Transverse colon (tissue), 4 donors: ENCODE results near the gene RAB40C.

ENCODE experiments used
- EP300 ChIP-seq: sonication (generic); formaldehyde crosslinking; IDR thresholded peaks from one replicate; pipeline ENCODE4 v1.6.1; 2017; ENCODE audit warnings: antibody characterized with exemption, low read depth
- POLR2AphosphoS5 ChIP-seq, 3 donors: sonication (generic); formaldehyde crosslinking; IDR thresholded peaks; one replicate each; pipeline ENCODE4 v1.6.1; 2016; ENCODE audit warnings: antibody characterized with exemption in 3 of 3
- TF ChIP-seq, protein P1 (sequence below), 5 experiments: fragments of 200-600 bp in 3 of 5; fragments of 450-650 bp in 2 of 5; sonication (generic) in 3 of 5; IDR thresholded peaks; 1 replicate in 2 of 5; 2 replicates in 3 of 5; pipeline ENCODE4 v1.5.1; 2016 to 2017; ENCODE audit warnings: antibody characterized with exemption in 5 of 5, inconsistent platforms in 3 of 5, mild to moderate bottlenecking in 2 of 5, moderate library complexity in 1 of 5

DNA sequence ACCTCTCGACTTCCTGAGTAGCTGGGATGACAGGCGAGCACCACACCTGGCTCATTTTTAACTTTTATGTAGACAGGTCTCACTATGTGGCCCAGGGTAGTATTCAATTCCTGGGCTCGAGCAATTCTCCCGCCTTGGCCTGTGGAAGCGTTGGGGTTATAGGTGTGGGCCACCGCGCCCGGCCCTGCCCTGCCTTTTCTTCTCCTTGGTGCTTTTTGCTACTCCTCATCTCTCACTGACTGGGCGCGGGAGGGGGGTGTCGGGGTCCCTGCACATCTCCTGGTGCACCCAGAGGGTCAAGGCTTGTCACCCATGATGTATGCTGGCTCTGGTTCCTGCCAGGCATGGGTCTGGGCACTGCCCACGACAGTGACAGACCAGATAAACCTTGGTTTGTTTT, 54.7 kb downstream of the RAB40C start:
- TF ChIP-seq, protein P1, sequence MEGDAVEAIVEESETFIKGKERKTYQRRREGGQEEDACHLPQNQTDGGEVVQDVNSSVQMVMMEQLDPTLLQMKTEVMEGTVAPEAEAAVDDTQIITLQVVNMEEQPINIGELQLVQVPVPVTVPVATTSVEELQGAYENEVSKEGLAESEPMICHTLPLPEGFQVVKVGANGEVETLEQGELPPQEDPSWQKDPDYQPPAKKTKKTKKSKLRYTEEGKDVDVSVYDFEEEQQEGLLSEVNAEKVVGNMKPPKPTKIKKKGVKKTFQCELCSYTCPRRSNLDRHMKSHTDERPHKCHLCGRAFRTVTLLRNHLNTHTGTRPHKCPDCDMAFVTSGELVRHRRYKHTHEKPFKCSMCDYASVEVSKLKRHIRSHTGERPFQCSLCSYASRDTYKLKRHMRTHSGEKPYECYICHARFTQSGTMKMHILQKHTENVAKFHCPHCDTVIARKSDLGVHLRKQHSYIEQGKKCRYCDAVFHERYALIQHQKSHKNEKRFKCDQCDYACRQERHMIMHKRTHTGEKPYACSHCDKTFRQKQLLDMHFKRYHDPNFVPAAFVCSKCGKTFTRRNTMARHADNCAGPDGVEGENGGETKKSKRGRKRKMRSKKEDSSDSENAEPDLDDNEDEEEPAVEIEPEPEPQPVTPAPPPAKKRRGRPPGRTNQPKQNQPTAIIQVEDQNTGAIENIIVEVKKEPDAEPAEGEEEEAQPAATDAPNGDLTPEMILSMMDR (IDR thresholded peaks at IDR 0.05): no peak
- no peak for TF ChIP-seq POLR2AphosphoS5 (IDR thresholded peaks at IDR 0.05)
- TF ChIP-seq EP300: no peak
